Frontal cortex (tissue), 1 donor: ENCODE measurements around the gene ETV3. TPM values are rescaled to one million over a fixed set of nuclear protein-coding genes. Genes with fewer than 3 reads are reported as not detected.

Source experiments
- total RNA-seq: library from RNA; depleted of rRNA; stranded (reverse); fragments of >200 nt; gene quantifications from one replicate; pipeline ENCODE4 v1.2.3, GENCODE V29; 2014

Gene ETV3
- total RNA-seq, 1 donor from 2014 or later = 14.3 TPM

Other genes starting within 250 kb of the ETV3 start
- 0.41 TPM for gene PEAR1, start 244.7 kb downstream of the ETV3 start, total RNA-seq
- not detected for gene LRRC71, start 217.8 kb downstream of the ETV3 start, total RNA-seq
- gene ARHGEF11, start 92.7 kb downstream of the ETV3 start, total RNA-seq = 41.6 TPM
- gene ETV3L, start 38.6 kb downstream of the ETV3 start, total RNA-seq = under 0.01 TPM